Anterior cingulate cortex (tissue), 58 donors: ENCODE data around the gene TPSAB1.
"Not testable (repeated sequence)": the region's sequence is repeated elsewhere in the genome, so short reads cannot be mapped to it uniquely, and the experiment has no call there.

Experiments
- DNase-seq, 58 donors: peaks; one replicate each; lab custom pipeline; 2025; lab: John Stamatoyannopoulos, UW

The TPSAB1 gene

DNA sequence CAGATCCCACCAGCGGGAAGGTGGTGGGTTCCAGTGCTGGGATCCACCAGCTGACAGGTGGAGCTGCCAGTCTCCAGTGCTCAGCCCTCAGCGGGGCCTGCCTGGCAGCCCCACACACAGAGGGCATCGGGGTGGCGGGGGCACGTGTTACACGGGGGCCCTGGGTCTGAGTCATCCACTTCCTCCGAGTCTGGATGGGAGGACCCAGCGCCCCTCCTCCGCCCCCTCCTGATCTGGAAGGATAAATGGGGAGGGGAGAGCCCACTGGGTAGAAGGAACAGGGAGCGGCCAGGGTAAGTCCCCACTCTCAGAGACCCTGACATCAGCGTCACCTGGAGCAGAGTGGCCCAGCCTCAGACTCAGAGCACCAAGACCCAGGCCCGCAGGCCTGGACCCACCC is at the start of gene TPSAB1:
Gene TPSAB1 (plus strand): TSS at position 270 of the 400 bp plus-strand sequence. CDS start 234 bp downstream, outside the sequence.
- DNase-seq, result not testable (repeated sequence)

DNA sequence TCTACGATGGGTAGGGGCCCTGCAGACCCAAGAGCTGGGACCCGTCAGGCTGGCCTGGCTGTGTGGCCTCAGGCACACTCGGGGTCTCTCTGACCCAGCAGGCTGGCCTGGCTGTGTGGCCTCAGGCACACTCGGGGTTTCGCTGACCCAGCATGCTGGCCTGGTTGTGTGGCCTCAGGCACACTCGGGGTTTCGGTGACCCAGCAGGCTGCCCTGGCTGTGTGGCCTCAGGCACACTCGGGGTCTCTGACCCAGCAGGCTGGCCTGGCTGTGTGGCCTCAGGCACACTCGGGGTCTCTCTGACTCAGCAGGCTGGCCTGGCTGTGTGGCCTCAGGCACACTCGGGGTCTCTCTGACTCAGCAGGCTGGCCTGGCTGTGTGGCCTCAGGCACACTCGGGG is 49.7 kb upstream of the TPSAB1 start:
- not testable (repeated sequence) for DNase-seq

DNA sequence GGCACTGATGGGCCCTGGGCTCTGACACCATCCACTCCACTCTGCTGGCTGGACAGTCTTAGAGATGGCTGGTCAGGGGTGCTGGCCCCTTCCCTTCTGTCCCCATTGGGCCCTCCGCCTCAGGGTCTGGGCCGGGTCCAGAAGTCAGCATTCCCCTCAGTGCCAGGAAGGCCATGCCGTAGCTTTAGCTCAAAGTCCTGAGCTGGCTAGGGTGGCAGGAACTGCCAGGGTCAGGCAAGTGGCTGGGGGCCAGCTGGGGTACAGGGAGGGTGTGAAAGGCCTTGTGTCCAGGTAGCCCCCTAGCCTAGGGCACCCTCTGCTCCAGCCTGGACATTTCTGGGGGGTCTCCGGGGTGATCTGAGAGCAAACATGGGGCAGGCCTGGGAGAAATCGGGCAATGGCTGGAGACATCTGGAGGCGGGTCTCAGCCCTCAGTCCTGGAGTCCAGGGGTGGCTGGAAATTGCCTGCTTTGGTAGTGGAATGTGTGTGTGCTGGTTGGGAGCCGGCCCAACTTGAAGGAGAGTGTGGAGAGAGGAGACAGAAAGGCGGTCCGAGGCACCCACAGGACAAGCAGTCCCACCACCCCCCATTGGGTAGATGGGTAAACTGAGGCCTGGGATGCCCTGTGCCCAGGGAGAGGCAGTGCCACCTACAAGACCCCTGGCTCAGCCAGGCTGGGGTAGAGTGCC is 48.0 kb upstream of the TPSAB1 start:
- no peak for DNase-seq

DNA sequence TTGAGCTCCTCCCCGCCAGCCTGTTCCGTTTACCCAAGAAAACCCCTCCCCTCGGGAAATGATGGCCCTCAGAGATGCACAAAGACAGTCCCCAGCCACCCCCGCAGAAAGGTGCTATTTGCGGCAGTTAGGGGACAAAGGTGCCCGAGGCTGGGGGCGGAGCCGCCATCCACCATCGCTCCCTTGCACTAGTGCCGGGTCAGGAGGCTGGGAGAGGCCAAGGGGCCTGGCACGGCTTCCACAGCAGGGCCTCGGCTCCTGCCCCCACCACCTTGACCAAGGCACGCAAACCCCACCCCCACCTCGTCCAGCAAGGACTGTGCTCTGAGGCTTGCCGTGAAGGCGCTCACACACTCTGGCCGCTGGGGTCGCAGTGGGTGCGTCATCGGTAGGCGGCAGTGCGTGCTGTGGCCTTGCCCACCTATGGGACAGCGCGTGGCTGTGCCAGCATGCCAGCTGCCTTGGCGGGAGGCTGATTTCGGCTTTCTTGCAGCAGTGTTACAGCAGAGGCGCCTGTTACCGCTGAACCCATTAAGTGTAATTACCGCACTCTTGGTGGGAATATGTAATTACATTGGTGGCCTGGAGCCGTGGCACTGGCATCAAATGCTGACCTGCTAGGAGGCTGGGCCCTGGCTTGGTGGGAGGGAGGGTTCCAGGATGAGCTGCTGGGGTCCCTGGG is 47.2 kb upstream of the TPSAB1 start:
- peak in 14 of 58 donors; percentile 5 to 74 (median 21) for DNase-seq

DNA sequence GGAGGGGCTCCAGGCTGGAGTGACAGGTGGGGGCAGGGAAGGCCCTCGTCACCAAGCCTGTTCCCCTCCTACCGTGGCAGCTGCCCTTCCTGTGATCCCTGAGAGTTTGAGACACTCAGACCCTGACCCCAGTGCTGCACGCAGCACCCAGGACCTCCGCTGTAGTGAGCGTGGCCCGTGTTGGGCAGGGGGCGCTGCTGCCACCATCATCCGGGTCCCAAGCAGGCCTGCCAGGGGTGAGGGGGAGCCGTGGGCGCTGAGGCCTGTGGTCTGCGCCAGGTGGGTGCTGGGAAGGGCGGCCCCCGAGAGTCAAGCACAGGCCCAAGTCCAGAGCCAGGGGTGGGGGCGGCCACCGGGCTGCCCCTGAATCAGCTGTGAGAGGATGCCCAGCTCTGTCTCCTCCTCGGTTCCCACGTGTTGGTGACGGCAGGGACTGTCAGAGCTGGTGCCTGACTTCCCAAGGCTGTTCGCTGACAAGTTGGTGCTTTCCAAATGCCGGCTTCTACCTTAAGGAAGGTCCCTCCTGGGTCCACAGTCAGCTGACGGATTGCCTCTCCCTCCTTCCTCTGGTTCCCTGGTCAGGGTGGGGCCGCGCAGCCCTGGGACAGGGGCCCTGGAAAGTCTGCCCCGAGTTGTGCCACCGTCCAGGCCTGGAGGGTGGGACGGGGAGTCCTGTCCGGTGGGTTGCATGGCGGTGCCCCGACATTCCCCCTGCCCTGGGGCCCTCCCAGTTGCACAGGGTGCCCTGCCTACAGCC is 46.5 kb upstream of the TPSAB1 start:
- DNase-seq, result peak in 1 of 58 donors; percentile 3

DNA sequence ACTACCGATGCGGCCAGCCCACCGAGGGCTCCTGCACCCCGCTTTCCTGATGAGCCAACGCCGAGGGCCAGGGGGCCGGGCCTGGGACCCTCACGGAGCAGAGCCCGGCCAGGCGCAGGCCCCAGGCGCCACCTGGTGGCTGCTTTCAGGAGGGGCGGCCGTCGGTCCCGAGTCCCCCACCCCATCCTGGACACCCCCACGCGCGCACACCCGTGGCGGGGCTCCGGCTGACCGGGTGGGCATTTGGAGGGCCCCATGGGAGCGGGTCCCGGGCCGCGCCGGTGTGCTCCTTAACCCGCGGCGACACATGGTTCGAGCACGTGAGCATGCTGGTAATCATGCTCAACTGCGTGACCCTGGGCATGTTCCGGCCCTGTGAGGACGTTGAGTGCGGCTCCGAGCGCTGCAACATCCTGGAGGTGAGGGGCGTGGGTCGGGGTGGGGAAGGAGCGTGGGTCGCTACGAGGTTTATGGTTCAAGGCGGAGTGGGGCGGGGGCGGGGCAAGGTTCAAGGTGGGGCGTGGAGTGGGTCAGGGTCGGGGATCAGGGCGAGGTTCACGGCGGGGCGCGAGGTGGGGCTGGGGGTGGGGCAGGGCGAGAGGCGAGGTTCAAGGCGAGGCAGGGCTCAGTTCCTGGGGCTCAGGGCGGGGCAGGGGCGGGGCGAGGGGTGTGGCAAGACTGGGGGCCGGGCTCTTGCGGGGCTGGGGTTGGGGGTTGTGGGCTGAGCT is 45.7 kb upstream of the TPSAB1 start:
- DNase-seq, result peak in 1 of 58 donors; percentile 33

DNA sequence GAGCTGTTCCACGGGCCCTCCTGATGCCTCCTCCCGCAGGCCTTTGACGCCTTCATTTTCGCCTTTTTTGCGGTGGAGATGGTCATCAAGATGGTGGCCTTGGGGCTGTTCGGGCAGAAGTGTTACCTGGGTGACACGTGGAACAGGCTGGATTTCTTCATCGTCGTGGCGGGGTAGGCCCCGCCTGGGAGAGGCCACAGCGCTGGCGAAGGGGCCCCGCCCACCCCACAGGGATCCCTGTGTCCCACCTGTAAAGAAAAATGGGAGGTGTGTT is 45.2 kb upstream of the TPSAB1 start:
- DNase-seq, result no peak

DNA sequence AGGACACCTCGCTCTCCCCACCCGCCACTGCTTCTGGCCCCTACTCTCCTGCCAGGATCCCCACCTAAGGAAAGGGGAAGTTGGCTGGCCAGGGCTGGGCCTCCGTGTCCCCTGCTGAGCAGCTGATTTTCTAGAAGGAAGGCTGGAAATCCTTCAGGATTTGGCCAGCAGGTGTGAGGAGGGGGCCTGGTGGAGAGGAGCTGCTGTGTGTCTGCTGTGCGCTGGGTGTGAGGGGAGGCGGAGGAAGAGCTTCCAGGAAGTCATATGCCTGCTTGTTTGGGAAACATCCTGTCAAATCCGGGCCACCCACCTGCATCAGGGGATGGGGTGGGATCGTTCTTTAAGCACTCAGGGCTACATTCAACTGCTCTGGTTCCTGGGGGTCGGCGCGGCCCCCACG is 44.0 kb upstream of the TPSAB1 start:
- DNase-seq, result no peak

DNA sequence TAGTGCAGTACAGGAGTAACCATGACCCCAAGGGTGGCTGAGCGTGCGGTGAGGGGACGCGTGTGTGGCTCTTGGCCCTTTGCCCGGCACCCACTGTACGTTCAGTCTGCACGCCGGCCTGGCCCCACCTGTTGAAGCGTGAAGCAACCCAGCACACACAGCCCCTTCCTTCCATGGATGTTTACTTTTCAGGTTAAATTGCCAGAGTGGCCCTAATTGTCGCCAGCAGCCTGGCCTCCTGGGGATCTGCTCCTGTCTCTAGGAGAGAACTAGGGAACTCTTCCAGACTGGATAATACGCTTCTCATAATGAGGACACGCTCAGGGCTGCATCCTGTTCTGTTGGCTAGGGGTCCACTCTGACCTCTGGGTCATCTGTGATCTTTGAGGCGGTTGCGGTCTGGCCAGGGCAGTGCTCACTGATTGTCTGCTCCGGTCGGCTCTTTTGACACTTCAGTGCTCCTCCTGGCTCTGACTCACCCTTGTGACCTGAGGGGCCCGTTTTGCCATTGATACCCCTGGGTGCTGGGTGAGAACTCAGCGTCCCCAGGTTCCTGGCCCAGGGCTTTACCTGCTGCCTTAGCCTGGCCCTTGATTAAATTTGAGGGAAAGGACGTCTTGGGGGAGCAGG is 43.2 kb upstream of the TPSAB1 start:
- DNase-seq, result no peak

DNA sequence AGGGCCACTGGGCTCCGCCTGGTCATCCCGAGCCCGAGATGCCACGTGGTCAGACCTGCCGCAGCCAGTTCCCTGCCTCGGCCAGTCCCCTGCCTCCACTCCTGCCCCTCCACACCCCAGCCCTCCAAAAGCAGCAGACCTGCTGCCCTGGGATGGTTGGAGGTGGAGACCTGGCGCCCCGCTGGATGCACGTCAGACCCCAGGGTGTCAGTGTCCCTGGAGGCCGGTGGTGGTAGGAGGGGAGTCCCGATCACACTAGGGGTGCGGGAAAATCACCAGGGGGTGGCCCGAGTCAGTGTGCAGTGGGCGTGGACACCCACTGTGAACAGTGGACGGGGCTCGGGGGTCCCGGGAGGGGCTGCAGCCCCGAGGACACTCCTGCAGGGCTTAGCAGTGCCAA is 42.3 kb upstream of the TPSAB1 start:
- DNase-seq, result no peak

DNA sequence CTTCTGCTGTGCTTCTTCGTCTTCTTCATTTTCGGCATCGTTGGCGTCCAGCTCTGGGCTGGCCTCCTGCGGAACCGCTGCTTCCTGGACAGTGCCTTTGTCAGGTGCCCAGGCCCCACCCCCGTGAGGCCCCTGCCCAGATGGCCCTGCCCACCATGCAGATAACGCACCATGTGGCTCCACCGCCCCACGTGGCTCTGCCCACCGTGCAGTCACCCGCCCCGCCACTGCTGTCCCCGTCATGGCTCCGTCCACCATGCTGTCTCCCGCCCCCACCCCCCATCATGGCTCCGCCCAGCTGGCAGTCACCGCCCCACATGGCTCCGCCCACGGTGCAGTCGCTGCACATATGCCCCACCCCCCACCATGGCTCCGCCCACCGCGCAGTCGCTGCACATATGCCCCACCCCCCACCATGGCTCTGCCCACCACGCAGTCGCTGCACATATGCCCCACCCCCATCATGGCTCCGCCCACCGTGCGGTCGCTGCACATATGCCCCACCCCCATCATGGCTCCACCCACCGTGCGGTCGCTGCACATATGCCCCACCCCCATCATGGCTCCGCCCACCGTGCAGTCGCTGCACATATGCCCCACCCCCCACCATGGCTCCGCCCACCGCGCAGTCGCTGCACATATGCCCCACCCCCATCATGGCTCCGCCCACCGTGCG is 41.7 kb upstream of the TPSAB1 start:
- DNase-seq, result not testable (repeated sequence)

DNA sequence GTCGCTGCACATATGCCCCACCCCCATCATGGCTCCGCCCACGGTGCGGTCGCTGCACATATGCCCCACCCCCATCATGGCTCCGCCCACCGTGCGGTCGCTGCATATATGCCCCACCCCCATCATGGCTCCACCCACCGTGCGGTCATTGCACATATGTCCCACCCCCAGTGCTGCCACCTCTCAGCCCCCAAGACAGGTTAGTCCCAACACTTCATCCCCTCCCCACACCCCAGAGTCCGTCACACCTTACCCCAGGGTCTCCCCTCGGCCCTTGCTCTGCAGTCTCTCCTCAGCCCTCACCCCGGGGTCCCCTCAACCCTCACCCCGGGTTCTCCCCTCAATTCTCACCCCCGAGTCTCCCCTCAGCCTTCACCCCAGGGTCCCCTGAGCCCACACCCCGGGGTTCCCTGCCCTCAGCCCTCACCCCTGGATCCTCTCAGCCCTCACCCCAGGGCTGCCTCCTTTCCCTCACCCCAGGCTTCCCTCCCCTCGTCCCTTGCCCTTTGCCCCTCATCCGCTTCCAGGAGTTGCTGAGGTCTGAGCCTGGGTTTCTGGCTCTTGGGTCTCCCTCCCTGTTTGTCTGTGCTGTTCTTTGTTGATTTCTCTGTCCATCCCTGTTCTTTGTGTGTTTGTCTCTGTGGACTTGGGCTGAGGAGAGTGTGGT is 41.0 kb upstream of the TPSAB1 start:
- no peak for DNase-seq

DNA sequence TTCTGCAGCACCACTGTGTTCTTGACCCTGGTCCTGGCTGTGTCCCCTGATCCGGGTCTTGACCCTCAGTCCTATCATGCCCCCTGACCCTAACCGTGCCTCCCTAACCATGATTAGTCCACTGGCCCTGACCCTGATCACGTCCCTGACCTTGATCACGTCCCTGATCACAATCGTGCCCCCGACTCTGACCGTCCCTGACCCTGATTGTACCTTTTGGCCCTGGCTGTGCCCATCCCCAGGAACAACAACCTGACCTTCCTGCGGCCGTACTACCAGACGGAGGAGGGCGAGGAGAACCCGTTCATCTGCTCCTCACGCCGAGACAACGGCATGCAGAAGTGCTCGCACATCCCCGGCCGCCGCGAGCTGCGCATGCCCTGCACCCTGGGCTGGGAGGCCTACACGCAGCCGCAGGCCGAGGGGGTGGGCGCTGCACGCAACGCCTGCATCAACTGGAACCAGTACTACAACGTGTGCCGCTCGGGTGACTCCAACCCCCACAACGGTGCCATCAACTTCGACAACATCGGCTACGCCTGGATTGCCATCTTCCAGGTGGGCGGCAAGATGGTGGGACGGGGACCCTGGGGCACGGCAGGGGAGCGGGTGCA is 40.4 kb upstream of the TPSAB1 start:
- DNase-seq, result no peak

DNA sequence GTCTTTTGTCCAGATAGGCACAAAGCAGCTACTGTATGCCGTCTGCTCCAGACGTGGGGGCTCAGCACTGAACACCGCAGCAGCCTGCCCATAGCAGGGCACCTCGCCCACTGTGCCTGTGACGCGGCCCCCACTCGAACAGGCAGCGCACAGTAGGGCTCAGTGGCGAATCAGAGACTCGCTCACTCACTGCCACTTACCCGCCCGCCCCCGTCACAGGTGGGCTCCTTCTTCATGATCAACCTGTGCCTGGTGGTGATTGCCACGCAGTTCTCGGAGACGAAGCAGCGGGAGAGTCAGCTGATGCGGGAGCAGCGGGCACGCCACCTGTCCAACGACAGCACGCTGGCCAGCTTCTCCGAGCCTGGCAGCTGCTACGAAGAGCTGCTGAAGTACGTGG is 39.1 kb upstream of the TPSAB1 start:
- no peak for DNase-seq

DNA sequence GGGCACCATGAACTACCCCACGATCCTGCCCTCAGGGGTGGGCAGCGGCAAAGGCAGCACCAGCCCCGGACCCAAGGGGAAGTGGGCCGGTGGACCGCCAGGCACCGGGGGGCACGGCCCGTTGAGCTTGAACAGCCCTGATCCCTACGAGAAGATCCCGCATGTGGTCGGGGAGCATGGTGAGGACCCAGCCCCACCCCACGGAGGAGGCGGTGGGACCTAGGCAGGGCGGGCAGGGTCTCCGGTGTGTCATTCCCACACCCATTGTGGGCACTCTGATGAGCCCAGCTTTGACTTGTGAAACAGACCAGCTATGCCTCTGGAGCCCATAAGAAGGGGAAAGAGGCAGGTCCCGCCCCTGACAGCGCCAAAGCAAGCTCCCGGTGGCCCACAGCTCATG is 38.2 kb upstream of the TPSAB1 start:
- no peak for DNase-seq

DNA sequence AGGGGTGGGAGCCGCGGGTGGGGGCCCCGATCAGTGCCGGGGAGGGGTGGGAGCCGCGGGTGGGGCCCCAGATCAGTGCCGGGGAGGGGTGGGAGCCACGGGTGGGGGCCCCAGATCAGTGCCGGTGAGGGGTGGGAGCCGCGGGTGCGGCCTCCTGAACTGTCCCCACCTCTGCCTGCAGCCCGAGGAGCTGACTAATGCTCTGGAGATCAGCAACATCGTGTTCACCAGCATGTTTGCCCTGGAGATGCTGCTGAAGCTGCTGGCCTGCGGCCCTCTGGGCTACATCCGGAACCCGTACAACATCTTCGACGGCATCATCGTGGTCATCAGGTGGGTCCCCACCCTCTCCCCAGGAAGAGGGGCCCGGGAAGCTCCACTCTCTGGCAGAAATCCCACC is 35.6 kb upstream of the TPSAB1 start:
- no peak for DNase-seq

DNA sequence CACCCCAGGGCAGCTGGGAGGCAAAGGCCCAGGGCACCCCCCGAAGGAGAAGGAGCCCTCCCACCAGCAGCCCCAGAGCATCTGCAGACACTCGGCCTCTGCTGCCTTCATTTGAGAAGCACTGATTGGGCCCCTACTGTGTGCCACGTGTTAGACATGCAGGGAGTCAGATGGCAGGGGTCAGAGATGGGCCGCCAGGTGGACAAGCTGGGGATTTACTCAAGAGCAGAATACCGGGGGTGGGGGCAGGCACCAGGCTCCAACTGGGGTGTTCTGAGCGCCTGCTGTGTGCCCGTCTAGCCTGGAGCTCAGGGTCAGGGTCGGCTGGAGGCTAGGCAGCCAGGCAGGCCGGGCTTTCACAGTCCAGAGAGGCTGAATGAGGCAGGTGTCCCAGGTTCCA is 34.2 kb upstream of the TPSAB1 start:
- DNase-seq, result no peak

DNA sequence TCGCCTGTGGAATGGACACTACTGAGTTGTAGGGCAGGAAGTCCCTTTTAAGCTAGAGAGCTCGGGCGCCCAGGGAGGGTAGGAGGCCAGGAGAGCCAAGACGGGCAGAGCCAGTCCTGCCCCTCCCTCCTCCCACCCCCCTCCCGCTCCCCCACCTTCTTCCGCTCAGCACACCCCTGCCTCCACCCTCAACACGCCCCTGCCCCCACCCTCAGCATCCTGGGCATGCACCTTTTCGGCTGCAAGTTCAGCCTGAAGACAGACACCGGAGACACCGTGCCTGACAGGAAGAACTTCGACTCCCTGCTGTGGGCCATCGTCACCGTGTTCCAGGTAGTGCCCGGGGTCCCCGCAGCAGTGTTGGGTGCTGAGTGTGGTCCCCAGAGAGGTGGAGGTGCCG is 33.7 kb upstream of the TPSAB1 start:
- DNase-seq, result no peak

DNA sequence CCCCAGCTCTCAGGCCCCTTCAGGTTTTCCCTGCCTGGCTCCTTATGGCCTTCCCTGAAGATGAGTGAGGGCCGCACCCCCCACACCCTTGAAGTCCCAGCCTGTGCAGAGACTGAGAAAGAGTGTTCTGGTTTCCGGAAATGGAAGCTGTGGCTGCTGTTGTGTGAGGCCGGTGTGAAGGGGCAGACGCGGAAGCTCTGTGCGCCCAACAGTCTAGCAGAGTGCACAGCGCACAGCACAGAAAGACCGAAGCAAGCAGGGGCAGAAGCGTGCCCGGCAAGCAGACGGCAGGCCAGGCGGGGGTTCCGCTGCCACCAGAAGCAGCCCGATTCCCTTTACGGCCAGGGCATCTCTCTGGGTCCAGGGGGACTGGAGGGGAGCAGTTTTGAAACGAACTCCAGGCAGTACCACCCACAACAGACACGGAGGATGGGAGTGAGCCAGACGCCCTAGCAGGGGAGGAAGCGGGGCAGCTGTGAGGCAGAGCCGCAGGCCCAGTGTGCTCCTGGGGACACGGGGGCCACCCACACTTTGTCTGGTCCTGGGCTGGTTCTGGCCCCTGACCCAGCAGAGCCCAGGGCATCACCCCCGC is 32.2 kb upstream of the TPSAB1 start:
- no peak for DNase-seq
